Measurements from ENCODE around the gene SHOC2.

SHOC2 gene

GRCh38 chr10:110993024-110993693 lies 73.8 kb downstream of the SHOC2 start:
- TF ChIP-seq MYC (IDR thresholded peaks at IDR 0.05; ENCODE audit: low read depth, low read length), result no peak
- H3K4me3 ChIP-seq (ENCODE audit: low read depth, low read length), result no peak overlapping the region
- DNase-seq (ENCODE audit: low read depth), result peak; percentile 64

DNA sequence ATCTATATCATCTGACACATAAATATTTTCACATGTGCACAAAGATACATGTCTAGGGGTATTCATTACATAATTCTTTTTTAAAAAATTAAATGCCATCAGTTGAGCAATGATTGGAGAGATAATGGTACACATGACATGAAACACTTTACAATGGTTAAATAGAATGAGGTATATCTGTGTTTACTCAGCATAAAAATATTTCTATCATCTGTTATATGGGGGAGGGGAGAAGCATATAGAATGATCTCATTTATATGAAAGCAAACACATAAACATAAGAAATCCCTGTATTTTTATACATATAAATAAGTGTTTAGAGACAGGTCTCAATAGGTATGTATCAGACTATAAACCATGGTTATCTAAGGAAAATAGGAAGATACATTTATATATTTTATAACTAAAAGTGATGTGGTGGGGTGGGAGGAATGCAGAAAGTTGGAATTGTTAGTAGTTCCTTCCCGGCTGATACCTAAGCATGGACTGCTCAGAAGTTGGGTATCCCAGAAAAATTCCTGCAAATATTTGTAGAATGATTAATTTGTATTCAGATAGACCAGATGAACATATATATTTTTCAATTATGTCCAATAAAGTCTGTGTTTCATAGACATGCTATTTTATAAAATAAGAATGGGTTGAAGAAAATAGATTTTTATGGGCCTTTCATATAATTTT lies 75.1 kb downstream of the SHOC2 start:
- TF ChIP-seq POLR2A (IDR thresholded peaks at IDR 0.05; ENCODE audit: extremely low read depth, insufficient read length) (no peak), CTCF (IDR thresholded peaks at IDR 0.05; ENCODE audit: low read depth, low read length) (no peak), MYC (IDR thresholded peaks at IDR 0.05; ENCODE audit: low read depth, low read length) (no peak)
- TF ChIP-seq, protein P1, sequence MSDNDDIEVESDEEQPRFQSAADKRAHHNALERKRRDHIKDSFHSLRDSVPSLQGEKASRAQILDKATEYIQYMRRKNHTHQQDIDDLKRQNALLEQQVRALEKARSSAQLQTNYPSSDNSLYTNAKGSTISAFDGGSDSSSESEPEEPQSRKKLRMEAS (IDR thresholded peaks at IDR 0.05; ENCODE audit: low read depth, low read length), result no peak
- no peak overlapping the region for H3K4me3 ChIP-seq (ENCODE audit: low read depth, low read length)
- no peak for DNase-seq (ENCODE audit: low read depth)

GRCh38 chr10:110995301-110995700 lies 75.9 kb downstream of the SHOC2 start:
- H3K4me3 ChIP-seq (ENCODE audit: low read depth, low read length), result no peak overlapping the region
- no peak for DNase-seq (ENCODE audit: low read depth)
- TF ChIP-seq MYC (IDR thresholded peaks at IDR 0.05; ENCODE audit: low read depth, low read length) (no peak), POLR2A (IDR thresholded peaks at IDR 0.05; ENCODE audit: extremely low read depth, insufficient read length) (no peak), CTCF (IDR thresholded peaks at IDR 0.05; ENCODE audit: low read depth, low read length) (no peak)
- TF ChIP-seq, protein P1 (IDR thresholded peaks at IDR 0.05; ENCODE audit: low read depth, low read length), result no peak

- H3K4me3 ChIP-seq (ENCODE audit: low read depth, low read length), result no peak overlapping the region
- no peak for DNase-seq (ENCODE audit: low read depth)
- TF ChIP-seq POLR2A (IDR thresholded peaks at IDR 0.05; ENCODE audit: extremely low read depth, insufficient read length) (no peak), CTCF (IDR thresholded peaks at IDR 0.05; ENCODE audit: low read depth, low read length) (no peak), MYC (IDR thresholded peaks at IDR 0.05; ENCODE audit: low read depth, low read length) (no peak)
- TF ChIP-seq, protein P1 (IDR thresholded peaks at IDR 0.05; ENCODE audit: low read depth, low read length), result no peak
Measured at GRCh38 chr10:110996256-110996655, 76.9 kb downstream of the SHOC2 start.

DNA sequence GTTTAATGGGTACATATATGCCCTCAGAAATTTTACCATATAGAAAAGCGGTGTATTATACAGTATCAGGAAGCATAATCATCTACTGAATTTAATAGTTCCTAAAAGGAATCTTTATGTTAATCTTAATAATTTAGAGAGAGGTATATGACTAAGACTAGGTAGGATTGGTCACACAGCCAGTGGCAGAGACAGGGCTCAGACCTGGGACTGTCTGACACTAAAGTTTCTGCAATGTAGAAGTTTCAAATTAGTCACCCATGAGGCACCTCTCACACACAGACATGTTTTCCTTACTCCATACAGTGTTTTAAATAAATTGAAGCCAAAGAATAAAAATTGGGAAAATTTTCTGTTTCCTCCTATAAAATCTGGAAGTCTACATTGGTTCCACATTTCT lies 84.6 kb downstream of the SHOC2 start:
- DNase-seq (ENCODE audit: low read depth), result no peak
- TF ChIP-seq, protein P1 (IDR thresholded peaks at IDR 0.05; ENCODE audit: low read depth, low read length), result no peak
- TF ChIP-seq POLR2A (IDR thresholded peaks at IDR 0.05; ENCODE audit: extremely low read depth, insufficient read length) (no peak), CTCF (IDR thresholded peaks at IDR 0.05; ENCODE audit: low read depth, low read length) (no peak), MYC (IDR thresholded peaks at IDR 0.05; ENCODE audit: low read depth, low read length) (no peak)
- no peak overlapping the region for H3K4me3 ChIP-seq (ENCODE audit: low read depth, low read length)

- TF ChIP-seq MYC (IDR thresholded peaks at IDR 0.05; ENCODE audit: low read depth, low read length), result no peak
- no peak overlapping the region for H3K4me3 ChIP-seq (ENCODE audit: low read depth, low read length)
- no peak for DNase-seq (ENCODE audit: low read depth)
Measured at GRCh38 chr10:111007486-111007885, 88.1 kb downstream of the SHOC2 start.
